GM19193 (cell line): ENCODE measurements around the gene CCN6.

Source experiments
- POLR2A ChIP-seq: IDR thresholded peaks from 4 replicates; pipeline ENCODE4 v1.6.1; 2011; ENCODE audit not compliant: insufficient read depth, insufficient read length; ENCODE audit errors: extremely low read depth

CCN6 gene

GRCh38 chr6:112065426-112065986 lies 11.6 kb downstream of the CCN6 start:
- no peak for TF ChIP-seq POLR2A

DNA sequence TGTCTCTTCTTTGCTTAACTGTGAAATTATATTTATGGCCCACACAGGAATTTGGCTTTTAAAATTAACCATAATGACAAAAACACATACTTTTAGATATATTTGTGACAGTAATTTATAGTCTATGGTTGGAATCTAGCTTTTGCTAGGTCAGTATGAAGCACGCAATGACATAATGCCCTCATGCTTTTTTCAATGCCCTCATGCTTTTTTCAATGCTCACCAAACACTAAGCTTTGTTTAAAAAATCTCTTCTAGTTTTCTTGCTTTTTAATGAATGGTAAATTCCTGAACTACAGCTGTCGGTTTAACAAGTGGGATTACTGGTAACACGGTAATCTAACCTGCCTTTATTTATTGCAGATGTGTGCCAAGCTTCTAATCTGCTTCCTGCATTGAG lies 12.7 kb downstream of the CCN6 start:
- no peak for TF ChIP-seq POLR2A

- TF ChIP-seq POLR2A: no peak
Measured at GRCh38 chr6:112081569-112081968, 27.7 kb downstream of the CCN6 start.

- no peak for TF ChIP-seq POLR2A
Measured at GRCh38 chr6:112085286-112086065, 31.6 kb downstream of the CCN6 start.

DNA sequence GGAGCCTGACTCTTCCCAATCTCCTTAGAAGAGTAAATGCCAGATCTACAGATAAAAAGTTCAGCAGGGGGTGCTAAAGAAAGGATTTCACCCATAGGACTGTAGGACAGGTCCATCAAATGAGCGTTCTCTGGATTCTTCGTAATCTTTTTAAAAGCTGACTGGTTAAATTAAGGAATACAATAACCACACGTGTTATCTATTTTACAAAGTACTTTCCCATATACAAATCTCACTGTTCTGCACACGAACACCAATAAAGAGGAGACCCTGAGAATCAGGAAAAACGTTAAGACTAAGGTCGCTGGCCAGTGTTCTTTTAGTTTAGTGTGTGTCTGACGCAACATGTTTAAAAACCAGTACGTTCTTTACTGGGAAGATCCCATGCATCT lies 32.8 kb downstream of the CCN6 start:
- no peak for TF ChIP-seq POLR2A

- peak; percentile 80 for TF ChIP-seq POLR2A
Measured at GRCh38 chr6:112087136-112087911, 33.4 kb downstream of the CCN6 start, which contains the start of the genes FAM229B and TUBE1. Gene FAM229B (plus strand): TSS chr6:112087591. CDS start chr6:112099284, 11,693 bp downstream. Gene TUBE1 (minus strand): TSS chr6:112087482. CDS start chr6:112087434, 48 bp downstream.

GRCh38 chr6:112087916-112088315 lies 34.0 kb downstream of the CCN6 start:
- no peak for TF ChIP-seq POLR2A

DNA sequence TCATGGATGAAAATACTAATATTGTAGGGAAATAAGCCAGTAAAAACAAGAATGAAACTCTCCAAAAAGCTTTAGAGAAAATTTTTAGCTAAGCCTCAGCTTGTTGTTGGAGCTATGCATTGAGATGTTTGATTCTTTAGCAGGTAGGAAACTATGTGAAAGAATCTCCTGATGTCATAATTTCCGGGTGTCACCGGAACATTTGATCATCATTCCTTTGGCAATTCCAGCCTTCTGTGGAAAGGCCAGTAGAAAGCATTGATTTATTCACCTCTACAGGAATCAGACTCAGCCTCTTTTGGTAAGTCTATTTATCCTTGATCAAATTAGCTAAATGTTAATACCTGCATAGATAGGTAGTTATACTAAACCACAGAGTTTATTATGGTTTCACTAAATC lies 43.0 kb downstream of the CCN6 start:
- no peak for TF ChIP-seq POLR2A

DNA sequence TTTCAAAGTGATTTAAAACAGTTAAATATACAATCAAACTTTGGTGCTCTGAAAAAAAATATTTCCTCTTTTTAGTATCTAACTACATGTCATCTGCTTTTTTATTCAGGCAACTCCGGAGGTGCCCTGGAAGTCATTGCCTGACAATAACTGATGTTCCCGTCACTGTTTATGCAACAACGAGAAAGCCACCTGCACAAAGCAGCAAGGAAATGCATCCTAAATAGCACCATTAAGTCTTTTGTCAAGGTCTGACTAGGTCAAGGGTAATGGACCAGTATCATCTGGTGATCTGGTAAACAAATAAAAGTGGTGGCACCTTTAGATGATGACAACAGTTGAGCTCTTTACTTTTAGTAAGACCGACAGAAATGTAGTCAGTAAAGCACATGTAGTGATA lies 46.7 kb downstream of the CCN6 start:
- TF ChIP-seq POLR2A: no peak

- no peak for TF ChIP-seq POLR2A
Measured at GRCh38 chr6:112106562-112106961, 52.7 kb downstream of the CCN6 start.

DNA sequence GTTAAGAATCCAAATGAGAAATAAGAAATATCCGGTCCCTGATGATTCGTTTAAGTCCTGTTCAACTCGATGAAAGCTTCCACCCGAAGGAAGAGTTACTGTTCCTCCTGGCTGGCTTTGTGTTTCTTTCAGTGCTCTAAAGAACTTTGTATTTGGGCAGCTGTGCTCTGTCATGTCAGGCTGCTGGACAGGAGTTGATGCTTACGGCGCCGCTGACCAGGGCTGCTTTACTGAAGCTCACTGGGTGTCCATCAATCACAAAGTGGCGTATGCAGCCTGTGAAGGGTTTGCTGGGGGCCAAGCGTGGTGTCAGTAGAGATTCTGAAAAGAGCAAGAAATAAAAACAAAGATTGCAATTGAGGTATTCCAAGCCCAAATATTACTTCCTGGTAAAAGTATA lies 55.4 kb downstream of the CCN6 start:
- TF ChIP-seq POLR2A: no peak

DNA sequence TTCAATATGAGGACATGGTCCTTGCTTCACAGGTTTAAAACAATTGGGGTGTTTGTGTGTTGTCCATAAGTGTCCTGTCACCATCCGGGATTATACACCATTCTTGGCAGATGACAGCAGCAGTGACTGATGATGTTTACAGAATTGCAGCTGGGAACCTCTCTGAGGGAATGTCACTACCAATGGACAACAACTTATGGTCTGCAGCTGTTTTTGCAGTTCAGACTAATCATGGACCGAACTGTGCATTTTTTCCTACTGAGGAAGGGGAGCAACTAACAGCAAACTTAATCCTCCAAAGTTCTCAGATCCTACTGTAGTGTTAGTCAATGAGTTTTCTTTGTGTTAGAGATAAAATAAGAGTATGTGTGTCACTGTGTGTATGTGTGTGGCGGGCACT lies 59.5 kb downstream of the CCN6 start:
- no peak for TF ChIP-seq POLR2A

- no peak for TF ChIP-seq POLR2A
Measured at GRCh38 chr6:112113918-112114317, 60.0 kb downstream of the CCN6 start.

DNA sequence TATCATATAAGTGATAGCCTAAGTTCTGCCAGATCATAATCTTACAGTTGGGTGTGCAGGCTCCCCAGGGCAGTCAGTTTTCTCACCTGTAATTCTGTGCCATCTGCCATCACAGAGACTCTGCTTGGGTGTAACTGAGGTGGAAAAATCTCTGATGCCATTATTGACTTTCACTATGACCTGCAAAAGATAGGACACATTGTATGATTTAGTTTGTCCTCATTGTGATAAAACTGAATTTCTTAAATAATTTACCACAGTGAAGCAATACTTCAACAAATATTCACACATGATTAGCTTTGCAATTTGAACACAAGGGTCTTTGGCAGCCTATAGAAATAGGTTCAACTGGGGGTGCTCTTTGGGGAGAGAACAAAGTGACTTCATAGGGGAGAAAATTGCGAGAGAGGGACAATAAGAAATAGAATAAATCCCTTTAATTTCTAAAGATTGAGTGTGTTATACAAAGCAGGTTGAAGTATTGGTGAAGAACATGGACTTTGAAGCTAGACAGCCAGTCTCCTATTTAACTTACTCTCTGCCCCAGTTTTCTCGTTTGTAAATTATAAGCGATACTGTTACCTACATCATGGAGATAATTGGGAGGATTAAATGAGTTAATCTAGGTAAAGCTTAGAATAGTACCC lies 60.8 kb downstream of the CCN6 start:
- no peak for TF ChIP-seq POLR2A

GRCh38 chr6:112116221-112116620 lies 62.3 kb downstream of the CCN6 start:
- TF ChIP-seq POLR2A: no peak

GRCh38 chr6:112117554-112117953 lies 63.6 kb downstream of the CCN6 start:
- no peak for TF ChIP-seq POLR2A

- TF ChIP-seq POLR2A: no peak
Measured at GRCh38 chr6:112118034-112118433, 64.1 kb downstream of the CCN6 start.
